HepG2 (cell line): ENCODE data around the gene EIF1. TPM values are rescaled to one million over a fixed set of nuclear protein-coding genes. Genes with fewer than 3 reads are reported as not detected.
A peak's percentile ranks its signal among the peaks of the same experiment; 100 is the strongest.

ENCODE experiments used
- ARNT ChIP-seq: fragments of 450-650 bp; IDR thresholded peaks from 2 replicates; pipeline ENCODE4 v1.6.1; 2017
- DMAP1 ChIP-seq: IDR thresholded peaks from 2 replicates; pipeline ENCODE4 v1.6.1; 2016
- ESRRA ChIP-seq: sonication (generic); formaldehyde crosslinking; IDR thresholded peaks from 2 replicates; pipeline ENCODE4 v1.5.1; 2020; ENCODE audit warnings: mild to moderate bottlenecking, low read depth, missing genetic modification reagents
- KMT2A ChIP-seq: sonication (generic); formaldehyde crosslinking; IDR thresholded peaks from 2 replicates; pipeline ENCODE4 v1.4.0; 2020; ENCODE audit warnings: missing genetic modification reagents
- NFKBIZ ChIP-seq: IDR thresholded peaks from 2 replicates; pipeline ENCODE4 v1.6.1; 2018; ENCODE audit warnings: missing genetic modification reagents, missing compliant biosample characterization
- NFYB ChIP-seq: sonication (generic); formaldehyde crosslinking; IDR thresholded peaks from 2 replicates; pipeline ENCODE4 v1.4.0; 2020; ENCODE audit warnings: missing genetic modification reagents
- NONO ChIP-seq, 2 experiments: fragments of 450-650 bp in 1 of 2; sonication (generic) in 1 of 2; formaldehyde crosslinking in 1 of 2; IDR thresholded peaks in 1 of 2; conservative IDR thresholded peaks in 1 of 2; 2 replicates each; pipeline versions ENCODE4 v1.6.1 to v1.8.0; 2017 to 2022; ENCODE audit warnings: mild to moderate bottlenecking in 1 of 2, missing genetic modification reagents in 1 of 2, moderate library complexity in 1 of 2
- RFX5 ChIP-seq: IDR thresholded peaks from 2 replicates; pipeline ENCODE4 v1.6.1; 2011; ENCODE audit warnings: low read depth, low read length, improper control_type of control experiment
- SMAD1 ChIP-seq: sonication (generic); formaldehyde crosslinking; IDR thresholded peaks from 2 replicates; pipeline ENCODE4 v1.4.0; 2020; ENCODE audit warnings: missing genetic modification reagents, low read depth, mild to moderate bottlenecking, borderline replicate concordance
- SNAPC2 ChIP-seq: sonication (generic); formaldehyde crosslinking; IDR thresholded peaks from 2 replicates; pipeline ENCODE4 v1.8.1; 2022; ENCODE audit warnings: mild to moderate bottlenecking, missing genetic modification reagents
- YY1 ChIP-seq: IDR thresholded peaks from 2 replicates; pipeline ENCODE4 v1.6.1; 2011; ENCODE audit warnings: low read length, low read depth, moderate library complexity, mild to moderate bottlenecking; ENCODE audit not compliant: insufficient read depth, insufficient replicate concordance
- ZFP36L2 ChIP-seq: sonication (generic); formaldehyde crosslinking; IDR thresholded peaks from 2 replicates; pipeline ENCODE4 v1.4.0; 2020; ENCODE audit warnings: missing genetic modification reagents
- ZNF143 ChIP-seq: sonication (generic); formaldehyde crosslinking; IDR thresholded peaks from 2 replicates; pipeline ENCODE4 v1.4.0; 2020; ENCODE audit warnings: missing genetic modification reagents
- ZNF326 ChIP-seq: sonication (generic); formaldehyde crosslinking; IDR thresholded peaks from 2 replicates; pipeline ENCODE4 v1.4.0; 2020; ENCODE audit warnings: missing genetic modification reagents, borderline replicate concordance
- ZNF350 ChIP-seq: sonication (generic); formaldehyde crosslinking; IDR thresholded peaks from 2 replicates; pipeline ENCODE4 v1.4.0; 2020; ENCODE audit warnings: mild to moderate bottlenecking, low read depth, missing genetic modification reagents, borderline replicate concordance
- ZNF563 ChIP-seq: sonication (generic); formaldehyde crosslinking; IDR thresholded peaks from 2 replicates; pipeline ENCODE4 v1.8.0; 2022; ENCODE audit warnings: mild to moderate bottlenecking, moderate library complexity, missing genetic modification reagents
- ZNF674 ChIP-seq: sonication (generic); formaldehyde crosslinking; IDR thresholded peaks from 2 replicates; pipeline ENCODE4 v1.5.0; 2020; ENCODE audit warnings: low read depth, mild to moderate bottlenecking, missing genetic modification reagents
- ZNF766 ChIP-seq: sonication (generic); formaldehyde crosslinking; IDR thresholded peaks from 2 replicates; pipeline ENCODE4 v1.5.0; 2020; ENCODE audit warnings: missing genetic modification reagents, borderline replicate concordance
- polyA plus RNA-seq, 8 experiments: library from polyadenylated mRNA; depleted of rRNA in 3 of 8; stranded (reverse) in 7 of 8; unstranded in 1 of 8; fragments of >200 nt; fragmentation: Illumina TruSeq in 4 of 8; extraction: Trizol in 4 of 8; gene quantifications; 2 replicates each; pipeline versions ENCODE4 v1.2.1 to v1.2.3, GENCODE V29; 2011 to 2016; ENCODE audit warnings: low read depth in 4 of 8, missing spikeins in 1 of 8, mixed read lengths in 1 of 8; ENCODE audit not compliant: insufficient read depth in 1 of 8
- total RNA-seq, 5 experiments: library from RNA; depleted of rRNA; stranded (reverse); fragments of >200 nt; fragmentation: Illumina TruSeq; extraction: Trizol; gene quantifications; 2 replicates each; pipeline ENCODE4 v1.2.3, GENCODE V29; 2016; ENCODE audit warnings: low read depth in 1 of 5
- TF ChIP-seq, protein P1 (sequence below): sonication (generic); formaldehyde crosslinking; IDR thresholded peaks from 2 replicates; pipeline ENCODE4 v1.5.0; 2020; ENCODE audit warnings: mild to moderate bottlenecking, missing genetic modification reagents, borderline replicate concordance
- TF ChIP-seq, protein P2 (sequence below): sonication (generic); formaldehyde crosslinking; IDR thresholded peaks from 2 replicates; pipeline ENCODE4 v1.9.0; 2022; ENCODE audit warnings: low read depth, missing genetic modification reagents
- TF ChIP-seq, protein P3 (sequence below): sonication (generic); formaldehyde crosslinking; IDR thresholded peaks from 2 replicates; pipeline ENCODE4 v1.8.0; 2022; ENCODE audit warnings: mild to moderate bottlenecking, missing genetic modification reagents, moderate library complexity

EIF1 gene
- total and polyA plus RNA-seq, 2 of the 13 experiments (the other 11 are each of a cell fraction or from before 2014, with no cell fraction given), result 147 to 517 TPM

DNA sequence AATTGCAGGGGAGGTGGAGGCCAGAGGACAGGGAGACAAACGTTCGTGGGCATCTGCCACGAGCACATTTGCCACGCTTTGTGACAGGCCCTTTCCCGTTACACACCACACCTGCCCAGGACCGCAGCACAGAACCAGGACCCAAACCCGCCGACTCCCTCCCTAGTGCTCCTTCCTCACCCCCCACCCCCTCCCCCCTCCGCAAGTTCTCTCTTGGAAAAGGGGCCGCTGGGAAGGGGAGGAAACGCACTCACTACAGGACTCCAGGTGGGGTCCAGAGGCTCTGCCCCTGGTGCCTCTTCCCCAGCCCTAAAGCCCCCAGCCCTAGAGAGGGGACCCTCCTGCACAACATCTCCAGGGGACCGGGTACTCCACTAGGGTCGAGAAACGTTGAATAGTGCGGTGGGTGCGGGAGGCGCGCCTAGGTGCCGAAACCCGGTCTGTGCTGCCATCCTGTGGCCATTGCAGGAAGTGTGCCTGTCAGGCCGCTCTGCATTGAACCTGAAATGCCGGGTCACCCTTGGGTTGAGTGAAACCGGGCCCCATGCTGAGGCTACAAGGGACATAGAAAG, 21.9 kb upstream of the EIF1 start (continued):
- TF ChIP-seq, protein P1, sequence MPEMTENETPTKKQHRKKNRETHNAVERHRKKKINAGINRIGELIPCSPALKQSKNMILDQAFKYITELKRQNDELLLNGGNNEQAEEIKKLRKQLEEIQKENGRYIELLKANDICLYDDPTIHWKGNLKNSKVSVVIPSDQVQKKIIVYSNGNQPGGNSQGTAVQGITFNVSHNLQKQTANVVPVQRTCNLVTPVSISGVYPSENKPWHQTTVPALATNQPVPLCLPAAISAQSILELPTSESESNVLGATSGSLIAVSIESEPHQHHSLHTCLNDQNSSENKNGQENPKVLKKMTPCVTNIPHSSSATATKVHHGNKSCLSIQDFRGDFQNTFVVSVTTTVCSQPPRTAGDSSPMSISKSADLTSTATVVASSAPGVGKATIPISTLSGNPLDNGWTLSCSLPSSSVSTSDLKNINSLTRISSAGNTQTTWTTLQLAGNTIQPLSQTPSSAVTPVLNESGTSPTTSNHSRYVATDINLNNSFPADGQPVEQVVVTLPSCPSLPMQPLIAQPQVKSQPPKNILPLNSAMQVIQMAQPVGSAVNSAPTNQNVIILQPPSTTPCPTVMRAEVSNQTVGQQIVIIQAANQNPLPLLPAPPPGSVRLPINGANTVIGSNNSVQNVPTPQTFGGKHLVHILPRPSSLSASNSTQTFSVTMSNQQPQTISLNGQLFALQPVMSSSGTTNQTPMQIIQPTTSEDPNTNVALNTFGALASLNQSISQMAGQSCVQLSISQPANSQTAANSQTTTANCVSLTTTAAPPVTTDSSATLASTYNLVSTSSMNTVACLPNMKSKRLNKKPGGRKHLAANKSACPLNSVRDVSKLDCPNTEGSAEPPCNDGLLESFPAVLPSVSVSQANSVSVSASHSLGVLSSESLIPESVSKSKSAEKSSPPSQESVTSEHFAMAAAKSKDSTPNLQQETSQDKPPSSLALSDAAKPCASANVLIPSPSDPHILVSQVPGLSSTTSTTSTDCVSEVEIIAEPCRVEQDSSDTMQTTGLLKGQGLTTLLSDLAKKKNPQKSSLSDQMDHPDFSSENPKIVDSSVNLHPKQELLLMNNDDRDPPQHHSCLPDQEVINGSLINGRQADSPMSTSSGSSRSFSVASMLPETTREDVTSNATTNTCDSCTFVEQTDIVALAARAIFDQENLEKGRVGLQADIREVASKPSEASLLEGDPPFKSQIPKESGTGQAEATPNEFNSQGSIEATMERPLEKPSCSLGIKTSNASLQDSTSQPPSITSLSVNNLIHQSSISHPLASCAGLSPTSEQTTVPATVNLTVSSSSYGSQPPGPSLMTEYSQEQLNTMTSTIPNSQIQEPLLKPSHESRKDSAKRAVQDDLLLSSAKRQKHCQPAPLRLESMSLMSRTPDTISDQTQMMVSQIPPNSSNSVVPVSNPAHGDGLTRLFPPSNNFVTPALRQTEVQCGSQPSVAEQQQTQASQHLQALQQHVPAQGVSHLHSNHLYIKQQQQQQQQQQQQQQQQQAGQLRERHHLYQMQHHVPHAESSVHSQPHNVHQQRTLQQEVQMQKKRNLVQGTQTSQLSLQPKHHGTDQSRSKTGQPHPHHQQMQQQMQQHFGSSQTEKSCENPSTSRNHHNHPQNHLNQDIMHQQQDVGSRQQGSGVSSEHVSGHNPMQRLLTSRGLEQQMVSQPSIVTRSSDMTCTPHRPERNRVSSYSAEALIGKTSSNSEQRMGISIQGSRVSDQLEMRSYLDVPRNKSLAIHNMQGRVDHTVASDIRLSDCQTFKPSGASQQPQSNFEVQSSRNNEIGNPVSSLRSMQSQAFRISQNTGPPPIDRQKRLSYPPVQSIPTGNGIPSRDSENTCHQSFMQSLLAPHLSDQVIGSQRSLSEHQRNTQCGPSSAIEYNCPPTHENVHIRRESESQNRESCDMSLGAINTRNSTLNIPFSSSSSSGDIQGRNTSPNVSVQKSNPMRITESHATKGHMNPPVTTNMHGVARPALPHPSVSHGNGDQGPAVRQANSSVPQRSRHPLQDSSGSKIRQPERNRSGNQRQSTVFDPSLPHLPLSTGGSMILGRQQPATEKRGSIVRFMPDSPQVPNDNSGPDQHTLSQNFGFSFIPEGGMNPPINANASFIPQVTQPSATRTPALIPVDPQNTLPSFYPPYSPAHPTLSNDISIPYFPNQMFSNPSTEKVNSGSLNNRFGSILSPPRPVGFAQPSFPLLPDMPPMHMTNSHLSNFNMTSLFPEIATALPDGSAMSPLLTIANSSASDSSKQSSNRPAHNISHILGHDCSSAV (CRISPR knock-in tag), result no peak
- no peak for TF ChIP-seq ZNF326 (CRISPR knock-in tag)
- peak; percentile 24 for TF ChIP-seq YY1
- TF ChIP-seq ZNF350 (CRISPR knock-in tag), result 0 out of 2 replicates have a peak, but pooled peaks have one; percentile 37
- no peak for TF ChIP-seq RFX5
- TF ChIP-seq ESRRA (CRISPR knock-in tag), result no peak; the same call in 1 of the 2 replicates
- no peak for TF ChIP-seq ZNF766 (CRISPR knock-in tag)
- peak; percentile 52; the same call in 1 of the 2 replicates for TF ChIP-seq ZNF563 (CRISPR knock-in tag)
- TF ChIP-seq NFKBIZ, result no peak
- TF ChIP-seq ZNF674 (CRISPR knock-in tag), result no peak
- no peak for TF ChIP-seq SMAD1 (CRISPR knock-in tag)
- TF ChIP-seq NONO (IDR thresholded peaks at IDR 0.05), result no peak
- TF ChIP-seq NONO (CRISPR knock-in tag; conservative IDR thresholded peaks at IDR 0.05), result peak; percentile 62; the same call in 1 of the 2 replicates
- TF ChIP-seq DMAP1, result no peak
- TF ChIP-seq ARNT, result no peak
- TF ChIP-seq, protein P2, sequence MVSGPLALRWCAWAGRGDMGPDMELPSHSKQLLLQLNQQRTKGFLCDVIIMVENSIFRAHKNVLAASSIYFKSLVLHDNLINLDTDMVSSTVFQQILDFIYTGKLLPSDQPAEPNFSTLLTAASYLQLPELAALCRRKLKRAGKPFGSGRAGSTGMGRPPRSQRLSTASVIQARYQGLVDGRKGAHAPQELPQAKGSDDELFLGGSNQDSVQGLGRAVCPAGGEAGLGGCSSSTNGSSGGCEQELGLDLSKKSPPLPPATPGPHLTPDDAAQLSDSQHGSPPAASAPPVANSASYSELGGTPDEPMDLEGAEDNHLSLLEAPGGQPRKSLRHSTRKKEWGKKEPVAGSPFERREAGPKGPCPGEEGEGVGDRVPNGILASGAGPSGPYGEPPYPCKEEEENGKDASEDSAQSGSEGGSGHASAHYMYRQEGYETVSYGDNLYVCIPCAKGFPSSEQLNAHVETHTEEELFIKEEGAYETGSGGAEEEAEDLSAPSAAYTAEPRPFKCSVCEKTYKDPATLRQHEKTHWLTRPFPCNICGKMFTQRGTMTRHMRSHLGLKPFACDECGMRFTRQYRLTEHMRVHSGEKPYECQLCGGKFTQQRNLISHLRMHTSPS (CRISPR knock-in tag), result 0 out of 2 replicates have a peak, but pooled peaks have one; percentile 14
- TF ChIP-seq, protein P3, sequence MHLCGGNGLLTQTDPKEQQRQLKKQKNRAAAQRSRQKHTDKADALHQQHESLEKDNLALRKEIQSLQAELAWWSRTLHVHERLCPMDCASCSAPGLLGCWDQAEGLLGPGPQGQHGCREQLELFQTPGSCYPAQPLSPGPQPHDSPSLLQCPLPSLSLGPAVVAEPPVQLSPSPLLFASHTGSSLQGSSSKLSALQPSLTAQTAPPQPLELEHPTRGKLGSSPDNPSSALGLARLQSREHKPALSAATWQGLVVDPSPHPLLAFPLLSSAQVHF (CRISPR knock-in tag), result no peak
- TF ChIP-seq NFYB (CRISPR knock-in tag), result no peak; the same call in 1 of the 2 replicates
- no peak; the same call in 1 of the 2 replicates for TF ChIP-seq KMT2A (CRISPR knock-in tag)
- no peak for TF ChIP-seq SNAPC2 (CRISPR knock-in tag)
- peak; percentile 51 for TF ChIP-seq ZNF143 (CRISPR knock-in tag)
- no peak for TF ChIP-seq ZFP36L2 (CRISPR knock-in tag)
